CD14-positive monocyte (primary cell): ENCODE measurements around the gene PSME3. TPM values are rescaled to one million over a fixed set of nuclear protein-coding genes. Genes with fewer than 3 reads are reported as not detected.

Source experiments
- DNase-seq, 3 donors: peaks; one replicate each; pipeline ENCODE4 v3.0.0-alpha.2; 2011 to 2022
- H2AFZ ChIP-seq: 2 replicates; pipeline ENCODE4 v1.6.0; 2012; ENCODE audit warnings: mild to moderate bottlenecking, low read depth, low read length, inconsistent platforms; ENCODE audit not compliant: insufficient read depth, poor library complexity, severe bottlenecking
- H3K27ac ChIP-seq, 2 donors: 1 replicate in 1 of 2; 2 replicates in 1 of 2; pipeline ENCODE4 v1.5.1; 2012 to 2013; ENCODE audit warnings: low read length in 2 of 2, control low read depth in 1 of 2, inconsistent platforms in 1 of 2, low read depth in 1 of 2, mild to moderate bottlenecking in 1 of 2
- H3K27me3 ChIP-seq, 2 donors: one replicate each; pipeline versions ENCODE4 v1.6.0 to v1.6.1; 2011 to 2013; ENCODE audit warnings: low read length in 2 of 2; ENCODE audit not compliant: control insufficient read depth in 2 of 2, insufficient read depth in 2 of 2
- H3K36me3 ChIP-seq, 2 donors: replicated peaks in 1 of 2; 1 replicate in 1 of 2; 2 replicates in 1 of 2; pipeline versions ENCODE4 v1.5.1 to v1.6.1; 2012 to 2013; ENCODE audit warnings: low read length in 2 of 2, control low read depth in 1 of 2, inconsistent platforms in 1 of 2, mild to moderate bottlenecking in 1 of 2; ENCODE audit not compliant: insufficient read depth in 2 of 2, control insufficient read depth in 1 of 2
- H3K4me1 ChIP-seq, 2 donors: 1 replicate in 1 of 2; 2 replicates in 1 of 2; pipeline versions ENCODE4 v1.5.1 to v1.6.1; 2012 to 2013; ENCODE audit warnings: low read length in 2 of 2, control low read depth in 1 of 2, inconsistent platforms in 1 of 2, mild to moderate bottlenecking in 1 of 2, moderate library complexity in 1 of 2; ENCODE audit not compliant: insufficient read depth in 2 of 2, control insufficient read depth in 1 of 2
- H3K4me2 ChIP-seq: replicated peaks from 2 replicates; pipeline ENCODE3; 2012; ENCODE audit warnings: low read length, moderate library complexity, mild to moderate bottlenecking; ENCODE audit not compliant: poor library complexity, severe bottlenecking; ENCODE audit errors: extremely low read depth
- H3K4me3 ChIP-seq, 3 experiments: fragments of 200-600 bp in 1 of 3; sonication (generic) in 1 of 3; replicated peaks in 1 of 3; 1 replicate in 2 of 3; 2 replicates in 1 of 3; pipeline ENCODE4 v1.5.1; 2011 to 2013; ENCODE audit warnings: low read length in 3 of 3, mild to moderate bottlenecking in 3 of 3, control low read depth in 2 of 3, low read depth in 2 of 3, inconsistent platforms in 1 of 3, moderate library complexity in 1 of 3
- H3K79me2 ChIP-seq: 2 replicates; pipeline ENCODE4 v1.6.0; 2012; ENCODE audit warnings: mild to moderate bottlenecking, control low read depth, inconsistent platforms, low read length, moderate library complexity; ENCODE audit not compliant: insufficient read depth
- H3K9ac ChIP-seq: 2 replicates; pipeline ENCODE4 v1.6.0; 2017; ENCODE audit warnings: low read length, mild to moderate bottlenecking; ENCODE audit not compliant: insufficient read depth, poor library complexity, severe bottlenecking
- H3K9me3 ChIP-seq, 2 donors: replicated peaks in 1 of 2; 1 replicate in 1 of 2; 2 replicates in 1 of 2; pipeline versions ENCODE4 v1.5.1 to v1.6.1; 2012 to 2013; ENCODE audit warnings: low read length in 2 of 2, control low read depth in 1 of 2; ENCODE audit not compliant: control insufficient read depth in 1 of 2, insufficient read depth in 1 of 2
- H4K20me1 ChIP-seq: 2 replicates; pipeline ENCODE4 v1.6.0; 2012; ENCODE audit warnings: mild to moderate bottlenecking, low read length, control low read depth, moderate library complexity; ENCODE audit not compliant: insufficient read depth
- H3K27ac Mint-ChIP-seq, 7 donors: one replicate each; pipeline ENCODE4 v1.8.0; 2020; ENCODE audit warnings: mild to moderate bottlenecking in 7 of 7, mixed read lengths in 7 of 7, moderate library complexity in 6 of 7, inconsistent platforms in 2 of 7
- H3K27me3 Mint-ChIP-seq, 3 donors: one replicate each; pipeline ENCODE4 v1.8.0; 2021 to 2022; ENCODE audit warnings: low read depth in 3 of 3, mild to moderate bottlenecking in 3 of 3, mixed read lengths in 3 of 3, moderate library complexity in 3 of 3, inconsistent platforms in 1 of 3
- H3K36me3 Mint-ChIP-seq, 2 donors: one replicate each; pipeline ENCODE4 v1.8.0; 2020; ENCODE audit warnings: mixed read lengths in 2 of 2, inconsistent platforms in 1 of 2, mild to moderate bottlenecking in 1 of 2
- H3K4me1 Mint-ChIP-seq: one replicate; pipeline ENCODE4 v1.8.0; 2020; ENCODE audit warnings: mild to moderate bottlenecking, mixed read lengths
- H3K4me3 Mint-ChIP-seq, 2 donors: one replicate each; pipeline ENCODE4 v1.8.0; 2020; ENCODE audit warnings: mild to moderate bottlenecking in 2 of 2, mixed read lengths in 2 of 2, moderate library complexity in 1 of 2
- H3K9me3 Mint-ChIP-seq, 7 donors: one replicate each; pipeline ENCODE4 v1.8.0; 2020 to 2022; ENCODE audit warnings: mixed read lengths in 7 of 7, mild to moderate bottlenecking in 6 of 7, moderate library complexity in 6 of 7, inconsistent platforms in 2 of 7
- CTCF ChIP-seq: fragments of 200-600 bp; IDR thresholded peaks from one replicate; pipeline ENCODE4 v1.8.0; 2022; ENCODE audit warnings: antibody characterized with exemption, mild to moderate bottlenecking
- WGBS: methylation state at CpG from one replicate; pipeline ENCODE4 v1.1.5; 2013; ENCODE audit warnings: missing lambda C conversion rate; ENCODE audit not compliant: insufficient coverage; 5-methylcytosine and 5-hydroxymethylcytosine counted together
- intact Hi-C, 2 donors: fragments of 100-400 bp; cut with micrococcal nuclease; formaldehyde crosslinking; loops; one replicate each; pipeline versions ENCODE4 v1.15.0 to v1.15.1; 2023
- polyA plus RNA-seq, 3 donors: library from polyadenylated mRNA; depleted of rRNA in 1 of 3; unstranded in 2 of 3; stranded (reverse) in 1 of 3; fragments of 300-500 nt in 2 of 3; fragments of >200 nt in 1 of 3; fragmentation: Illumina TruSeq in 2 of 3; gene quantifications; 1 replicate in 2 of 3; 2 replicates in 1 of 3; pipeline ENCODE4 v1.2.3, GENCODE V29; 2012 to 2021

Gene PSME3
- polyA plus RNA-seq, 3 donors: 61.9 to 137 (median 124) TPM

GRCh38 chr17:42843358-42843934, 10.2 kb downstream of the PSME3 start:
- peaks cover 28% of the 10 kb centered on the region for H3K4me1 Mint-ChIP-seq
- Histone ChIP-seq H3K36me3 (peaks cover 70 to 74% of the 10 kb centered on the region in 2 donors), H4K20me1 (peaks cover 49% of the 10 kb centered on the region), H3K27ac (no peak overlapping the region), H3K4me3 (no peak overlapping the region), H3K79me2 (peaks cover 2% of the 10 kb centered on the region), H3K4me2 (no peak overlapping the region), H3K9ac (no peak overlapping the region), H3K4me1 (peaks cover 19 to 23% of the 10 kb centered on the region in 2 donors), H3K27me3 (no peaks in the 10 kb centered on the region), H3K9me3 (no peaks in the 10 kb centered on the region), H2AFZ (no peak overlapping the region)
- peak overlapping the region in 1 of 7 donors; percentile 69 for H3K27ac Mint-ChIP-seq
- H3K9me3 Mint-ChIP-seq: no peaks in the 10 kb centered on the region
- WGBS: 17% methylated on average over 1 of the region's 6 CpGs
- H3K27me3 Mint-ChIP-seq: peaks cover 0 to 5% (median 2%) of the 10 kb centered on the region in 3 donors
- intact Hi-C loops: loop anchor here (2.0 to 10.0 kb wide), 4 partner anchors 93 to 154 kb away; partner anchors contain the start of gene RPL27 (in 2 of the 2)
- no peak overlapping the region for H3K4me3 Mint-ChIP-seq
- peak; percentile 32 to 58 (median 51) for DNase-seq
- peaks cover 64 to 73% of the 10 kb centered on the region in 2 donors for H3K36me3 Mint-ChIP-seq
- TF ChIP-seq CTCF: peak; percentile 86

- Histone ChIP-seq H3K9ac (no peak within 1 kb of the TSS), H3K27me3 (no peaks in the 10 kb centered on the region), H4K20me1 (peaks cover 42% of the 10 kb centered on the region), H3K27ac (peak within 1 kb of the TSS in 1 of 2 donors; percentile 64), H3K4me2 (no peak within 1 kb of the TSS), H3K9me3 (no peaks in the 10 kb centered on the region), H3K4me1 (peaks cover 19 to 23% of the 10 kb centered on the region in 2 donors), H3K79me2 (no peaks in the 10 kb centered on the region), H3K4me3 (no peak within 1 kb of the TSS), H2AFZ (no peak within 1 kb of the TSS), H3K36me3 (peaks cover 62 to 66% of the 10 kb centered on the region in 2 donors)
- peaks cover 56 to 65% of the 10 kb centered on the region in 2 donors for H3K36me3 Mint-ChIP-seq
- WGBS: 72% methylated on average over 3 of the region's 4 CpGs
- TF ChIP-seq CTCF: no peak
- H3K27ac Mint-ChIP-seq: peak within 1 kb of the TSS in 6 of 7 donors; percentile 41 to 81 (median 66)
- intact Hi-C loops: loop anchor here (5.0 to 10.0 kb wide), 3 partner anchors 93 to 153 kb away; partner anchors contain the start of gene RPL27 (in 2 of the 2)
- no peak within 1 kb of the TSS for H3K4me3 Mint-ChIP-seq
- peaks cover 28% of the 10 kb centered on the region for H3K4me1 Mint-ChIP-seq
- no peak for DNase-seq
- H3K9me3 Mint-ChIP-seq: no peaks in the 10 kb centered on the region
- peaks cover 0 to 3% (median 2%) of the 10 kb centered on the region in 3 donors for H3K27me3 Mint-ChIP-seq
Observed at GRCh38 chr17:42844271-42844670, 11.1 kb downstream of the PSME3 start, which contains the start of gene AOC2. AOC2 (plus strand) TSS chr17:42844580; CDS start chr17:42844627, 47 bp downstream.
